Calu3 (cell line): ENCODE results near the gene CSNK2A2. TPM values are rescaled to one million over a fixed set of nuclear protein-coding genes. Genes with fewer than 3 reads are reported as not detected.

Experiments used
- BruUV-seq: library from RNA; stranded (reverse); fragments of 400-500 nt; replicated peaks from 2 replicates; lab custom pipeline; 2021; lab: Mats Ljungman, UMichigan
- CTCF ChIA-PET: fragments of 300-600 bp; sonication (Branson Sonifier 250); formaldehyde crosslinking; loops from one replicate; lab custom pipeline; 2022; ENCODE audit warnings: antibody characterized with exemption; lab: Charles Lee
- DNase-seq: peaks from one replicate; pipeline ENCODE4 v3.0.0; 2022
- H3K27ac Mint-ChIP-seq: one replicate; pipeline ENCODE4 v1.8.0; 2022; ENCODE audit warnings: mixed read lengths; ENCODE audit not compliant: unreplicated experiment
- H3K27me3 Mint-ChIP-seq: one replicate; pipeline ENCODE4 v1.8.0; 2022; ENCODE audit warnings: mixed read lengths; ENCODE audit not compliant: unreplicated experiment
- H3K36me3 Mint-ChIP-seq: one replicate; pipeline ENCODE4 v1.8.0; 2022; ENCODE audit warnings: mild to moderate bottlenecking, moderate library complexity, mixed read lengths; ENCODE audit not compliant: insufficient read depth, unreplicated experiment
- H3K4me1 Mint-ChIP-seq: one replicate; pipeline ENCODE4 v1.8.0; 2022; ENCODE audit warnings: mild to moderate bottlenecking, low read depth, mixed read lengths; ENCODE audit not compliant: unreplicated experiment
- H3K4me3 Mint-ChIP-seq: one replicate; pipeline ENCODE4 v1.8.0; 2022; ENCODE audit warnings: mild to moderate bottlenecking, low read depth, moderate library complexity, mixed read lengths; ENCODE audit not compliant: unreplicated experiment
- H3K9me3 Mint-ChIP-seq: one replicate; pipeline ENCODE4 v1.8.0; 2022; ENCODE audit warnings: low read depth, mixed read lengths; ENCODE audit not compliant: unreplicated experiment
- CTCF ChIP-seq: fragments of 200-600 bp; IDR thresholded peaks from one replicate; pipeline ENCODE4 v1.8.0; 2022; ENCODE audit warnings: antibody characterized with exemption; ENCODE audit not compliant: unreplicated experiment
- intact Hi-C: fragments of 100-400 bp; cut with micrococcal nuclease; formaldehyde crosslinking; loops from one replicate; pipeline ENCODE4 v1.10.0; 2022; ENCODE audit not compliant: unreplicated experiment
- total RNA-seq: library from RNA; stranded (reverse); gene quantifications from 2 replicates; pipeline ENCODE4 v1.2.3, GENCODE V29; 2022

CSNK2A2 gene
- total RNA-seq, 1 experiment from 2014 or later: 85.9 TPM

- intact Hi-C loops: no loop called here
- no peaks in the 10 kb centered on the region for H3K9me3 Mint-ChIP-seq
- BruUV-seq: no TSS peak
- no peak for DNase-seq
- peaks cover 80% of the 10 kb centered on the region for H3K27me3 Mint-ChIP-seq
- no peak overlapping the region for H3K27ac Mint-ChIP-seq
- H3K4me1 Mint-ChIP-seq: no peaks in the 10 kb centered on the region
- H3K36me3 Mint-ChIP-seq: no peaks in the 10 kb centered on the region
- CTCF ChIA-PET: no interaction called here
- H3K4me3 Mint-ChIP-seq: no peak overlapping the region
- no peak for TF ChIP-seq CTCF
Measured at GRCh38 chr16:58205276-58206036, 7.5 kb upstream of the CSNK2A2 start.

- no TSS peak for BruUV-seq
- Mint-ChIP-seq H3K36me3 (peaks cover 25% of the 10 kb centered on the region), H3K4me3 (no peak overlapping the region), H3K27me3 (peaks cover 75% of the 10 kb centered on the region), H3K9me3 (no peaks in the 10 kb centered on the region), H3K4me1 (peaks cover 10% of the 10 kb centered on the region), H3K27ac (no peak overlapping the region)
- CTCF ChIA-PET: interaction anchor here (0.7 kb wide), 1 partner anchor 317 kb away, joined by 3 read pairs; no protein-coding TSS in a partner anchor
- DNase-seq: no peak
- no peak for TF ChIP-seq CTCF
- intact Hi-C loops: no loop called here
Measured at GRCh38 chr16:58201163-58201562, 3.3 kb upstream of the CSNK2A2 start.

GRCh38 chr16:58200004-58200797 is 2.3 kb upstream of the CSNK2A2 start:
- no peak for DNase-seq
- intact Hi-C loops: no loop called here
- Mint-ChIP-seq H3K4me1 (peaks cover 20% of the 10 kb centered on the region), H3K4me3 (no peak overlapping the region), H3K27me3 (peaks cover 65% of the 10 kb centered on the region), H3K36me3 (peaks cover 34% of the 10 kb centered on the region), H3K9me3 (no peaks in the 10 kb centered on the region), H3K27ac (no peak overlapping the region)
- TF ChIP-seq CTCF: no peak
- BruUV-seq: no TSS peak
- CTCF ChIA-PET: interaction anchor here (0.7 to 1.3 kb wide), 2 partner anchors 50 to 316 kb away, joined by 3 read pairs; a partner anchor contains a TSS

- peaks cover 37% of the 10 kb centered on the region for H3K36me3 Mint-ChIP-seq
- H3K4me1 Mint-ChIP-seq: peaks cover 21% of the 10 kb centered on the region
- BruUV-seq: no TSS peak
- CTCF ChIA-PET: interaction anchor here (1.3 kb wide), 1 partner anchor 51 kb away, joined by 3 read pairs; a partner anchor contains a TSS
- DNase-seq: no peak
- TF ChIP-seq CTCF: no peak
- intact Hi-C loops: loop anchor here (10.0 kb wide), 1 partner anchor 106 kb away; no protein-coding TSS in a partner anchor
- peak overlapping the region; percentile 76 for H3K4me3 Mint-ChIP-seq
- peaks cover 52% of the 10 kb centered on the region for H3K27me3 Mint-ChIP-seq
- H3K27ac Mint-ChIP-seq: peak overlapping the region; percentile 85
- H3K9me3 Mint-ChIP-seq: no peaks in the 10 kb centered on the region
Measured at GRCh38 chr16:58198803-58199411, 1.0 kb upstream of the CSNK2A2 start.
